Stimulated activated CD4-positive, alpha-beta T cell treated with anti-CD3 and anti-CD28 coated beads, Interleukin-4, amount 100 ng/mL, for 4 hours (primary cell): ENCODE results near the gene TOR1A.
"Not testable (repeated sequence)": the region's sequence is repeated elsewhere in the genome, so short reads cannot be mapped to it uniquely, and the experiment has no call there.

ENCODE experiments used
- DNase-seq, 2 experiments: peaks; one replicate each; pipeline ENCODE4 v3.0.0-alpha.2; 2020

The TOR1A gene

DNA sequence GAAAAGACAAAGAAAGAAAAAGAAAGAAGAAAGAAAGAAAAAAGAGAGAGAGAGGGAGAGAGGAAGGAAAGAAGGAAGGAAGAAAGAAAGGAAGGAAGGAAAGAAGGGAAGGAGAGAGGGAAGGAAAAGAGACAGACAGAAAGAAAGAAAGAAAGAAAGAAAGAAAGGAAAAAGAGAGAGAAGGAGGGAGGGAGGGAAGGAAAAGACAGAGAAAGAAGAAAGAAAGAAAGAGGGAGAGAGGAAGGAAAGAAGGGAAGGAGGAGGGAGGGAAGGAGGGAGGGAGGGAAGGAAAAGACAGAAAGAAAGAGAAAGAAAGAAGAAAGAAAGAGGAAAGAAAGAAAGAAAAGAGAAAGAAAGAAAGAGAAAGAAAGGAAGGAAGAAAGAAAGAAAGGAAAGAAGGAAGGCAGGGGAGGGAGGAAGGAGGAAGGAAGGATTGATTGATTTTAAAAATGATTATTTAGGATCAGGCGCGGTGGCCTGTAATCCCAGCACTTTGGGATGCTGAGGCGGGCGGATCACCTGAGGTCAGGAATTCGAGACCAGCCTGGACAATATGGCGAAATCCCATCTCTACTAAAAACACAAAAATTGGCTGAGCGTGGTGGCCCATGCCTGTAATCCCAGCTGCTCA is 44.3 kb downstream of the TOR1A start:
- no peak for DNase-seq

DNA sequence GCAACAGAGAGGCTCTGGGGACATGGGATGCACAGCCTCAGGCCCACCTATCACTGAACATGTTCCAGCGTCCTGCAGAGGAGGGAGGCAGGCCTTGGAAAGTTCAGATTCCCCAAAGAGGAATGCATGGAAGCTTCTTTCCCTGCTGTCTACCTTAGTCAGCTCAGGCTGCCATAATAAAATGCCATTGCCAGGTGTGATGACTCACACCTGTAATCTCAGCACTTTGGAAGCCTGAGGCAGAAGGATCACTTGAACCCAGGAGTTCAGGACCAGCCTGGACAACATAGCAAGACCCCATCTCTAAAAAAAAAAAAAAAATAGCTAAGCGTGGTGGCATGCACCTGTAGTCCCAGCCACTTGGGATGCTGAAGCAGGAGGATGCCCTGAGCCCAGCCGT is 45.5 kb downstream of the TOR1A start:
- DNase-seq, result no peak

DNA sequence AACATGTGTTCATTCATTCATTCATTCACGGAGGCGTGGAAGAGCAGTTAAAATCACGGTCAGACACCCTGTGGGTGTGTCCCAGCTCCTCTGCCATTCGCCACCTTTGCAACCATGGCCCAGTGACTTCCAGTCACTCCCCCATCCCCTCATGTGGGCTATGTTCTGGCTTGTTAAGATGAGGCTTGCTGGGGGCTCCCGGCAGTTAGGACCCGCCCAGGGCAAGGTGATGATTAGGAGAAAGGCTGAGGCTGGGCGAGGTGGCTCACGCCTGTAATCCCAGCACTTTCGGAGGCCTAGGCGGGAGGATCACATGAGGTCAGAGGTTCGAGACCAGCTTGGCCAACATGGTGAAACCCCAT is 46.2 kb downstream of the TOR1A start:
- no peak for DNase-seq

DNA sequence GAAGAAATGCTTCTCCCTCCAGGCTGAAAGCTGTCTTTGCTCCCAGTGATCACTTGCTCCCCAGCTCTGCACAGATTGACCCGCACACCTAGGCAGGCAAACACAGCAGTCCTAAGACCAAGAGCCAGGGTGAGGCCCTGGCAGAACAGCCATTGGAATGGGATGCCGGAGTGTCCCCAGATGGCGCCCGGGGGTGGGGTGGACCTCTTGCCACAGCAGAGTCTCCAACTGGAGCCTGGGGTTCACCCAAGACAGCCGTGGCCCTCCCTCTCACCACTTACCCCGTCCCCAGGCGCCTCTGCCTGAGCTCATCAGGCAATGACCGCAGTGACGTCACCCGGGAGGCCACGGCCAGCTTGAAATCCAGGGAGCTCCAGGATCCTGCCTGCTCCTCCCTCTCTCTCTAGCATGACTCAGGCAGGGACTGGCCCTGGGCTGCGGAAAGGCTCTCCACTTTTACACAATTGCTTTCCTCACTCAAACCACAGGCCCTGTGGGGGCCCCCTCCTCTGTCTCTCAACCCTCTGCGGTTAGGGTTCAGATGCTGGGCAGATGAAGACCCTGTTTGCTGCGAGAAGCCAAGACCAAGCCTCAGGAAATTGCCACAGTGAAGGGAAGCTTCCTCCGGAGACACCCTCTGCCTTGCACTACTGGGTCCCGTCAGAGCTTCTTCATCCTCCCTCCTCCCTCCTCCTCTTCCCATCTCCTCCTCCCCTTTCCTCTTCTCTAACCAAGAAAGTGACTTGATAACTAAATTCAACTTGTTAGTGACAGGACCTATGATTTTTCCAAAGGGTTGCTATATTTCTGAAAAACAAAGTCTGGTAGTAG is 46.8 kb downstream of the TOR1A start:
- DNase-seq, result peak in 1 of 2 experiments; percentile 6

DNA sequence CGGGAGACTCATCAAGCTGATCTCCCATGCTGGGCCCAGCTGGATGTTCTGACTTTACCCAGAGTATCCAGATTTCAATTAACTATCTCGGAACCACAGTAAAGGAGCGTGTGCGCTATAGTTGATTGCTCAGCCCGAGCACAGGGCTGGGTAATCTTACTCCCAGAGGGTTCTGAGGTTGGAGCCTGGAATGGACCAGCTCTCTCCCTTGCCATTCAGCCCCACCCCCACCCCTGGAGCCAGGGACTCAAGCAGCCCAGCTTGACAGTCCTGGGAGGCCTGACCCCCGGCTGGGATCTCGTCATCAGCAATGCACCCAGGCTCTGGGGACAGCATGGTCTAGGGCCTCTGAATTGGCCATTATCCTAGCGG is 47.4 kb downstream of the TOR1A start:
- DNase-seq, result no peak

DNA sequence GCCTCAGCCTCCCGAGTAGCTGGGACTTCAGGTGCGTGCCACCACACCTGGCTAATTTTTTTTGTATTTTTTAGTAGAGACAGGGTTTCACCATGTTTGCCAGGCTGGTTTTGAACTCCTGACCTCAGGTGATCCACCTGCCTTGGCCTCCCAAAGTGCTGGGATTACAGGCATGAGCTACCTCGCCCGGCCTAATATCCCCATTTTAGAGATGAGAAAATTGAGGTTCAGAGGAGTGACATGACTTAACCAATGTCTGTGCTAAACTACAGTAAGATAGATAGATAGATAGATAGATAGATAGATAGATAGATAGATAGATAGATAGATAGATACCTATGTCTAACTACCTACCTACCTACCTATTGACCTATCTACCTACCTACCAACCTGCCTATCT is 47.8 kb downstream of the TOR1A start:
- not testable (repeated sequence) for DNase-seq

DNA sequence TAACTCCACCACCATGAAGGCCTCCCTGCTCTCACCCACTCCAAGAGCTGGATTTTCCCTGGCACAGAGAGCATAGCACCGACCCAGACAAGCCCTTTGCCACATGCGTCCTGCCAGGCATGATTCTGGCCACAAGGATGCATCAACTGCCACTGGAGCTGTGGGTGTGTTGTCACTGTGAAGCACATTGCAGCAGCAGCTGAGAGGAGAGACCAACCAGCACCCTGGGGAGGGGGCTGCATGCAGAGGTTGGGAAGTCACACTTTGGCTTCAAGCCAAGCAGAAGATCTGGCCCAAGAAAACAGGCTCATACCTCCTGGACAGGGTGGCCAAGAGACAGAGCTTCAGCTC is 48.5 kb downstream of the TOR1A start:
- DNase-seq, result no peak

DNA sequence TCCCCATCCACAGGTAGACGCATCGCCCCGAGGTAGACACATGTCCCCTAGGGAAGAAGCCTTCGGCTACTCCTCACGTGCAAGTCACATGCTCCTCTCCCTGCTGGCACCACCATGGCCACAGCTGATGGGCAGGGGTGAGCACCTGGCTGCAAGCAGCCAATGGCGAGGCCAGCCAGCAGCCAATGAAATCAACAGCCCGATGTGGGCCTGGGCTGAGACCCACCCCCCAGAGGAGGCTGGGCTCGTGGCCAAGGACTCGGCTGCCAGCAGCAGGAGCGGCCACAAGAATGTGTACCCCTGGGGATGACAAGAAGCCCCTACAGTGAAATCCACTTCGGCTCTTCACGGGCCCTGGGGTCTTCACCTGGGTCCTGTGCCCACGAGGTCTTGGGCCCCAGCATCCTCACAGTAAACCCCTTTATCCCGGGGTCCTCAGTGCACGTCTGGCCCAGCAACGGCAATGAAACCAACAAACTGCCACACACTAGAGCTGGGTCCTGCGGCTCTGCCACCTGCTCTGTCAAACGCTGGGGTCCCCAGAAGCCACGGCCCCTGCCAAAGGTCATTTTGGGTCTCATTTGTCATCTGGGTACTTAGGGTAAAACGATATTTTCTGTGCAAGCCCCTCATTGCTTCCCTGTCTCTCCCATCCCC is 49.0 kb downstream of the TOR1A start:
- no peak for DNase-seq

DNA sequence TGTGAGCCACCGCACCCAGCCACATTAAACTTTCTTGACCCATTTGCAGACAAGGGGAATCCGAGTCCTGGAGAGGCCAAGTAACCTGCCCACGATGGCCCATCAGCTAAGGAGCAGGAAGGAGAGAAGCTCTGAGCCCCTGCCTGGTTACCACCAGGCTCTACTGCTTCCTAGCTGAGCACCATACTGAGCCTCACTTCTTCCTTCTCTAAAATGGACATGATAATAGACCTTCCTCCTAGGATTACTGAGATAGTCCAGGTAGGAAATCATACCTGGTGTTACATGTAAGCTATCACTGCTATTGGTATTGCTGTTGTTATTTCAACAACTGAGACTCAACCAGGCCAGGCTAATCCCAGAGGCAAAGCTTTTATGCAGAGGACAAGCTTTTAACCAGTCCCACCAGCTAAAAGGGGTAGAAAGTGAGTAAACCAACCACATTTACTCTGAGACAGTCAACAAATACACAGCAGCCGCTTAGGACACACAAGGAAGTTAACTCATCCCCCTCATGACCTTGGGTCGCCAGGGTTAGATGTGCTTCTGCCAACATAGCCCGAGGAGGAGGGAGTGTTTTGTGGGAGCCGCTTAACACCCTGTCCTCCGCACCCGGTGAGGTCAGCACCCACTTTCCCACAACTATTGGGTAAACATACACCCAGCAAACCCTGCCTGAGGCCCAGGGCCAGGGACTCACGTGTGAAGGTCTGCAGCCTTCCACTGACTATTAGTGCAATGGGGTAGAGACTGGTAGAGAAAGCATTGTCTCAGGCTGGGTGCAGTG is 50.5 kb downstream of the TOR1A start:
- no peak for DNase-seq

DNA sequence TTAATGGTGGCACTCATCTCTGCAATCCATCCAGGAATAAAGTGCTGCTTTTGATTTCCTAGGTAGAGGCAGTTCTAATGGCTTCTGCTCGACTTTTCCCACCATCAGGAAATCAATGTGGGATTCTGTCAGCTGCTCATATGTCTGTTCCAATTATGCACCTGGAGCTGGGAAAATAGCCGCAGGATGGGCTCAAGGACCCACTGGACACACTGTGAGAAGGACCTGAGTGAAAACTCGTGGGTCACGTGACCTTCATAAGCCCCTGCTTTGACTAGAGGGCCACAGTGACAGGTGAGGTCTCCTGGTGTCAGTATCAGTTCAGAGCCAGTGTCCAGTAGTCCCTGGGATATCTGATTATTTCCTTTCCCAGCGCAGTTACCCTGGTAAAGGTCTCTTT is 53.2 kb downstream of the TOR1A start:
- no peak for DNase-seq

DNA sequence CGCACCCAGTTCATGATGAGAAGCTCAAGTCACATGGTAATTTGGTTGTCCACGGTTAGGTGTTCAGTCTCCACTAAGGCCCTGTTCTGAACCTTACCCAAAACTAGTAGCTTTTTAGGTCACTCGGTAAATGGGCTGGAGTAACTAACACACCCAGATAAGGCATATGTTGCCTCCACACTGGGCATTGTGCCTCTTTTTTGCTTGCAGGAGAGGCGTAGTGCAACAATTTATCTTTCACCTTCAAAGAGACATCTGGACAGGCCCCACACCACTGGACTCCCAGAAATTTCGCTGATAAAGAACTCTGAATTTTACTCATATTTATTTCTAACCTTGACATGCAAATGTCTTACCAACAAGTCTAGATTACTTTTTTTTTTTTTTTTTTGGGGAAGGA is 54.3 kb downstream of the TOR1A start:
- DNase-seq, result no peak

DNA sequence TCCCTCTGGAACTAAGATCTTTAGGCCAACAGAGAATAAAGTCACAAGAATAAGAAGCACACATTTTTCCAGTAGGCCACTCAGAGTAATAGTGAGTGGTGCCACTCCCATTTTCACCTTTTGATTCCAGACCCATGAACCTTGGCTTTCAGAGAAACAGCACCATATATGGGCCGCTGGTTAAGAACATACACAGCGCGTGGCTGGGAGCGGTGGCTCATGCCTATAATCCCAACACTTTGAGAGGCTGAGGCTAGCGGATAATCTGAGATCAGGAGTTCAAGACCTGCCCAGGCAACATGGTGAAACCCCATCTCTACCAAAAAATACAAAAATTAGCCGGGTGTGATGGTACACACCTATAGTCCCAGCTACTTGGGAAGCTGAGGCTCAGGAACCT is 55.5 kb downstream of the TOR1A start:
- no peak for DNase-seq

DNA sequence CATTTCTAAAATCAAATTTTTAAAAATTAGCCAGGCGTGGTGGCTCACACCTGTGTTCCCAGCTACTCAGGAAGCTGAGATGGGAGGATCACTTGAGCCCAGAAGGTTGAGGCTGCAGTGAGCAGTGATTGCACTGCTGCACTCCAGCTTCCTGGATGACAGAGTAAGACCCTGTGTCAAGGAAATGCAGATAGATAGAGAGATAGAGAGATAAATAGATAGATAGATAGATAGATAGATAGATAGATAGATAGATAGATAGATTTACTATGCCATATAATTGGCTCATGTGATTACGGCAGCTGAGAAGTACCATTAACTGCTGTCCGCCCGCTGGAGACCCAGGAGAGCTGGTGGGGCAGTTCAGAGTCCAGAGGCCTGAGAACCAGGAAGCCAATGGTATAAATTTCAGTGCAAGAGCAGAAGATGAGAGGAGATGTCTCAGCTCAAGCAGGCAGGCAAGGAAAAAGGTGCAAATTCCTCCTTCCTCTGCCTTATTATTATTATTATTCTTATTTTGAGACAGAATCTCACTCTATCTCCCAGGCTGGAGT is 58.1 kb downstream of the TOR1A start:
- no peak for DNase-seq

DNA sequence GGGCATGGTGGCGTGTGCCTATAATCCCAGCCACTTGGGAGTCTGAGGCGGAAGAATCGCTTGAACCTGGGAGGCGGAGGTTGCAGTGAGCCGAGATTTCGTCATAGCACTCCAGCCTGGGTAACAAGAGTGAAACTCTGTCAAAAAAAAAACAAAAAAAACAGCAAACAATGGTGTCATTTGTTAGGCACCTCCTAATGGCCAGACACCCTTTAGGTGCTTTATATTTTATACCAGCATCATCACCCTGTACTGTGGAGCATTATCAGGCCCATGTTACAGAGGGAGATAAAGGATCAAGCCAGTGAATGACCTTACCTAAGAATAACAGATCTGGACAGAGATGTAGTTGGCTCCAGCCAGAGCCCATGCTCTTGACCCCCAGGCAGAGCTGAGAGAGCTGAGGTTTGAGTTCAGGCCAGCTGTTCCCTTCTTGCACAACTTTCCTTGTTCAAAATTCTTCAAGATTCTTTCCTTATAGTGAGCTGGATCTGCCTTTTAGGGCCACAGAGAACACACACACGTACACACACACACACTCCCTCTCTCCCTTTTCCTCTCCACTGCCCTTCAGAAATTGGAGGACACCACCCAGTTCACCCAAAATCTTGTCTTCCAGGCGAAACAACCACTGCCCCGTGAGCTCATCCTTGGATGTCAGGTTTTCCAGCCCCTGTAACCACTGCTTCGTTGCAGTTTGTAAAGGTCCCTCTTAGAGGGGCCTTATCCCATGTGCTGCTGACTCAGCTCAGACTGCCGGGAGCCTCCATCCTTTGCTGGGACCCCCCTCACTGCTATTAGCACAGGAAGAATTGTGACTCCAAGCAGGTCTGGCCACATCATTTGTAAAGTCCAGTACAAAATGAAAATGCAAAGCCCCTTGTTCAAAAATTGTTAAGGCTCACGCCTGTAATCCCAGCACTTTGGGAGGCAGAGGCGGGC is 60.7 kb downstream of the TOR1A start:
- DNase-seq, result no peak
